Measurements from ENCODE around the gene CYP11A1.
"Not testable (repeated sequence)": the region's sequence is repeated elsewhere in the genome, so short reads cannot be mapped to it uniquely, and the experiment has no call there.

The CYP11A1 gene

DNA sequence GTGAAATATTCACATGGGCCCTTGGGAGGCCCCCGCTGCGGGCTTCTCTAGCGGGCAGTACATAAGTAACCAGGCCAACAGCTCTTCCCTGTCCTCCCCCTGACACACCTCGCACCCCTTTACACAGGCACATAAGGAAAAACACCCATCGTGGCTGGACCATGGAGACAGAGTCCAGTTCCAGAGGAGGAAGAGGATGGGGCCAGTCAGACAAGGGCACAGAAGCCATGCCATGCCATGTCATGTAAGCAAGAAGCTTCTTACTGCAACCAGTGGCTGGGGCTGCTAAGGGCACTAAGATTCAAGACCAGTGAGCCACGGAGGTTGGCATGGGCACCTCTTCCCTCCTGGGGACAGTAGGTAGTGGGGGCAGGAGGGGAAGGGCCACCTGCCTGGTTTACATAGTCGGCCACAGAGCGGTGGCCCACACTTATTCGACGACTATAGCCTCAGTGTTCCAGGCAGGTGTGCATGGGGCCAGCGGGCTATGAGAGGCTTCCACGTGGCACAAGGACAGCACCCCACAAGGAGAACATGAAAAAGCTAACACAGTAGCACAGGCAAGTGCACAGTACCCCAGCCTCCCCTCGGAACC is 5.7 kb upstream of the CYP11A1 start:
- DNase-seq = no peak

DNA sequence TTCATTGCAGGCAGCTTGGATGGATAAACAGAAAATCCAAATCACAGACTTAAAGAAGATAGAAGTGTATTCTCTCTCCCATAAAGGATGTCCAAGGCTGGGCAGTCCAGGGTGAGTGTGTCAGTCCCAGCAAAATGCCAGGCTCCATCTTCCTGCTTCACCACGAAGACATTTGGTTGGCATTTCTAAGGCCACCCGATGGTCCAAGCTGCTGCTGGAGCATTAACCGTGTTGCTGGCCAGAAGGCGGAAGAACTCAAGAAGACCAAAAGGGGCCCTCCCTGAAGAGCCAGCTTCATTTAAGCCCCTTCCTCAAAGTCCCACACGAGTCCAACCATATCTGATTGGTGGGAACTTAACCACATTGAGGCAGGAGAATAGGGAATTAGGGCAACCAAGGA is 3.0 kb upstream of the CYP11A1 start:
- no peak for DNase-seq

DNA sequence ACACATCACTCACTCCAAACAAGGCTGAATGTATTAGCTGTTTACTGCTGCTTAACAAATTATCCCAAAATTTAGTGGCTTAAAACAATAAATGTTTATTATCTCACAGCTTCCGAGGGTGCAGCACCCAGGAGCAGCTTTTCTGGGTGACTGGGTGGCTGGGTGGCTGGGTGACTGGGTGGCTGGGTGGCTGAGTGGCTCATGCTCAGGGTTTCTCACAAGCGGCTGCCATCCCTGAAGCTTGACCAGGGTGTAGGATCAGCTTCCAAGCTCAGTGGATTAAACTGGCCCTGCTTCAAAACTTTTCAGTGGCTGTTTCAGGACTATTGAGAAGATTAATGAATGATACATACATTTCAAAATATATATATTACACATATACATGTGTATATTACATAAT is 2.3 kb upstream of the CYP11A1 start:
- DNase-seq = no peak

DNA sequence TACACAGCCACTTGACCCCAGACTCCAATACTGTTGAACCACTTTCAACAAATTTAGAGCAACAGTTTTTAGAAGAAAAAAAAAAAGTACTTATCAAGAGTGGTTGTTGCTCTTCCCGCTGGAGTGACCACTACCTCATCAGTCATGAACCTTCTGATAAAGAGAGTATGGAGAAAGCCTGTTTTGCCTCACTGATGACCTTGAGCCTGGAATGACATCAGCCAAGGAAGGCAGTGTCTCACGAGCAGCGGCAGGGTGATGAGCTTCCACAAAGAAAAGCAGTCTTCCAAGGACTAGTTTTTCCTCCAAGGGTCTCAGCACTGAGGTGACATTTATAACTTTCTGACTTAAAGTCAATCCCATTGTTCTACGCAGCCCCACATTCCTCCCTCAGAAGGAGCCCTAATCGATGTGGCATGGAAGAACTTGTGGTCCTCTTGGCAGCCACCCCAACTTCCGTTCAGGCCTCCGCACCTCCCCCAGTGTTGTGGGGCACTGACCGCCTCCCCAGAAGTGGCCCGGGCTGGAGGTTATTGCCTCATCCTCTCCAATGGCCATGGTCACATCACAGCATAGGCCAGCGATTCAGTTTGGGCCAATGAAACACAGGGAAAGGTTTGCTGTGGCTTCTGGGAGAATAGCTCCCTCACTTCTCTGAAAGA is 1.8 kb upstream of the CYP11A1 start:
- no peak for DNase-seq

DNA sequence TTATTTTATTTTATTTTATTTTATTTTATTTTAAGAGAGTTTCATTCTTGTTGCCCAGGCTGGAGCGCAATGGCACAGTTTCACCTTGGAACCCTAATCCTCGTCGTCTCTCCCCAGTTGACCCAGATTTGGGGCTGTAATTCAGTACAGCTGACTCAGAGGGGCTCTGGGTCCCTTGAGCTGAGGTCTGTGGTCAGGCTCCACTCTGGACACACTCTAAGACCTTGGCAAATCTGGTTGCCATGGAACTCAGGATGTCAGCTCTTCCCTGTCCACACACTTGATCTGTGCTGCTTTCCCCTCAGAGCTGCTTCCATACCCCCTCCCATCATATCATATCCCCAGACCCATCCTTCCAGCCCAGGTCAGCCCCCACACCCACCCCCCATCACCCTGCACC is 675 bp upstream of the CYP11A1 start:
- DNase-seq = no peak

- no peak for DNase-seq
Observed at GRCh38 chr15:74365598-74366445, 1.6 kb downstream of the CYP11A1 start.

DNA sequence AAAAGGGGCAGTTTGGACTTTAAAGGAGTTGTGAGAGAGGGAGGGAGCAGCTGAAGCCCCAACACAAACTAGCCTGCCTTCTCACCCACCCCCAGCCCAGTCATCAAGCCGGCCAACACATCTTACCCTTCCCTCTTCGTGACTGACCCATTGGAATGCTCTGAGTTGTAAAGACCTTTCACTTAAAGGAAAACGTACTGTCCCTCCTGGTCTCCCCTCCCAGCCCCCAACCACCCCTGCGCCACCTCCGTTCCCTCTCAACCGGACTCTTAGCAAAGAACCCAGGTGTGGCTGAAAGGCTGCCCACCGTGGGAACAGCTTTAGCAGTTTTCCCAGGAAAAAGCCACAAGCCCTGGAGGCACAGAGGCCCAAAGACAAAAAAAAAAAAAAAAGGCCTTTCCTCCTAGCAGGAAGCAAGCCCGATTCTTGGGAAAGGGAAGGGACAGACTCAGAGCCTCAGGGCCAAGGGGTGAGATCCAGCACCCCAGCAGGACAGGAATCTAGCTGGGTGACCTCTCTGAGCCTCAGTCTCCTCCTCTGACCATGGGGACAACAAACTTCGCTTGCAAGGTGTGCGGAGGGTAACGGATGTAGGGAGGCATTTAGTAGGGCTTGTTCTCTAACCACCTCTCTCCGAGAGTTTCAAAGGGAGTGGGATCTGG is 2.4 kb downstream of the CYP11A1 start:
- DNase-seq = no peak

GRCh38 chr15:74362482-74362881 is 5.0 kb downstream of the CYP11A1 start:
- no peak for DNase-seq

DNA sequence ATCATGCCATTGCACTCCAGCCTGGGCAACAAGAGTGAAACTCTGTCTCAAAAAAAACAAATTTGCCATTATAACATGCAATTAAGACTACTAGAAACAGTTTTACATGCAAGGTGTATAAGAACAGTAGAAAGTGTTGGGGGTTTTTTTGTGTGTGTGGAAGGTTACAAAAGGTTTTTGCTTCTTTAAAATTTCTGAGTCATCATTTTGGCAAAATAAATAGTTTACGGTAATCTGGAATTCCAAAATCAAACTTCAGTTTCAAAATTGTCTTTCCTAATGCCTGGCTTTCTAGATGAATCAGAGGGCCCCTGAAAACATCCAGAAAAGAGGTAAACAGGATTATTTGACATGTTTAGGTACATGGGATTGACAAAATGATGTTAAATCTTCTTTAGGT is 6.6 kb downstream of the CYP11A1 start:
- DNase-seq = not testable (repeated sequence)

- not testable (repeated sequence) for DNase-seq
Observed at GRCh38 chr15:74359376-74359775, 8.1 kb downstream of the CYP11A1 start.

DNA sequence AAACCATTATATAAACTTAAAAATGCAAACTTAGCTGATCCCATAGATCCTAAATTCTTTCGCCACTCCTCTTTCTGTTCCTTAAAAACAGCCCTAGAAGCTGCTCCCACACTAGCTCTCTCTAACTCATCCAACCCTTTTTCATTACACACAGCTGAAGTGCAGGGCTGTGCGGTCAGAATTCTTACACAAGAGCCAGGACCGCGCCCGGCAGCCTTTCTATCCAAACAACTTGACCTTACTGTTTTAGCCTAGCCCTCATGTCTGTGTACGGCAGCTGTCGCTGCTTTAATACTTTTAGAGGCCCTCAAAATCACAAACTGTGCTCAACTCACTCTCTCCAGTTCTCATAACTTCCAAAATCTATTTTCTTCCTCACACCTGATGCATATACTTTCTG is 9.9 kb downstream of the CYP11A1 start:
- not testable (repeated sequence) for DNase-seq

GRCh38 chr15:74356050-74356449 is 11.4 kb downstream of the CYP11A1 start:
- DNase-seq = not testable (repeated sequence)

DNA sequence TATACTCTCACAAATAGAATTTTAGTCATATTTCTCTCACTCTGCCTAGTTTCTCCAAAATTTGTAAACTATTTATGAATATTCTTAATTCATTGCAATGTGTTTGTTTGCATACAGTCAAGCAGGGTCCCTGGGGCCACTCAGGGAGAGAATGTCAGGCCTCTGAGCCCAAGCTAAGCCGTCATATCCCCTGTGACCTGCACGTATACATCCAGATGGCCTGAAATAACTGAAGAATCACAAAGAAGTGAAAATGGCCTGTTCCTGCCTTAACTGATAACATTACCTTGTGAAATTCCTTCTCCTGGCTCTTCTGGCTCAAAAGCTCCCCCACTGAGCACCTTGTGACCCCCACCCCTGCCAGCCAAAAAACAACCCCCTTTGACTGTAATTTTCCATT is 13.5 kb downstream of the CYP11A1 start:
- DNase-seq = not testable (repeated sequence)

DNA sequence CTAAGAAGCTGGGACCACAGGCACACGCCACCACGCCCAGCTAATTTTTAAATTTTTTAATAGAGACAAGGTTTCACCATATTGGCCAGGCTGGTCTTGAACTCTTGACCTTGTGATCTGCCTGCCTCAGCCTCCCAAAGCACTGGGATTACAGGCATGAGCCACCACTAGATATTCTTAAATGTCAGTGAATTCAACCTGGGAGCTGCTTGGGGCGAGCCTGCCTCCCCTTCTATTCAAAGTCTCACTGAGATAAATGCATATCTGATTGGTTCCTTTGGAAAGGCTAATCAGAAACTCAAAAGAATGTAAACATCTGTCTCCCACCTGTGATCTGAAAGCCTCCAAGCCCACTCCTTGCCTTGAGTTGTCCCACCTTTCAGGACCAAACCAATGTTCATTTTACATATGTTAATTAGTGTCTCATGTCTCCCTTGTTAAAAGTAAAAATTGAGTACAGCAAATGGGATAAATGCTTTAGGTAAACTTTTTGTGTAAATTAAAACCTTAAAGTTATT is 15.0 kb downstream of the CYP11A1 start:
- no peak for DNase-seq

DNA sequence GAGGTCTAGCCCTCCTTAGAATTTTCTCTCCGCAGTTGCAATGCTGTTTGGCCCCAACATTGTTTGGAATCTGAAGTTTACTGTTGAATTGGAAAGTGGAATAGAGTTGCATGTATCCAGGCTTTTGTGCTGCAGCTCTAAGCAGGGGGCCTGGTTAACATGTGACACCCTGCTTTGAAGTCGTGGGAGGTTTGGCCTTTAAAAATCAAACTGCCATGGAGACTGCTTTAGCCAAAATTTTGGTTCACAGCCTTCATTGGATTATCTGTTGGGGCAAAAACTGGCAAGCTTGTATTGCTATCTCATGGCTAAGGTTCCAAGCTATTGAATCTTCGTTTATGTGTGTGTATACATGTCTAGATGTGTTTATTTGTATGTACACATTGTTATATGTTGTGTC is 15.8 kb downstream of the CYP11A1 start:
- DNase-seq = no peak

- no peak for DNase-seq
Observed at GRCh38 chr15:74350295-74351275, 16.9 kb downstream of the CYP11A1 start.

DNA sequence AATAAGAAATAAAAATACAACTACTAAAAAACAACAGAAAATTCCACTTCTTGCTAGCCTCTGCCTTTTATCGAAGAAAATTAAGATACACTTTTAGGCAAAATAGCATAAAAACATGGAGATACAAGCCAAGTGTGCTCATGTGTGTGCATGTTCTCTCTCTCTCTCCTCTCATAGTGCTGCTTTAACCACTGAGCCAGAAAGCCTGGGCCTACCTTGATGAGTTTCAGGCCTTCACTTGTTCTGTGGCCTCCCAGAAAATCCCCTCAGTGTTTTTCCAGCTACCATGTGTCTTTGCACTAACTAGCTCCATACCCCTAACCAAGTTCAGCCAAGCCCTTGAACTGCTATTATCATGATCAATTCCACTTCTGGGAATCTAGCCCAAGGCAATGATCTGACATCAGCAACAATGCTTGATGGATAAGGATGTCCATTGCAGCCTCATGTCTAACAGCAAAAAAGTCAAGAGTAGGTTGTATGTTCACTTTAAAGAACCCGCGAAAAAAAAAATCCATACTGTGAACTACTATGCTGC is 18.1 kb downstream of the CYP11A1 start:
- no peak for DNase-seq

DNA sequence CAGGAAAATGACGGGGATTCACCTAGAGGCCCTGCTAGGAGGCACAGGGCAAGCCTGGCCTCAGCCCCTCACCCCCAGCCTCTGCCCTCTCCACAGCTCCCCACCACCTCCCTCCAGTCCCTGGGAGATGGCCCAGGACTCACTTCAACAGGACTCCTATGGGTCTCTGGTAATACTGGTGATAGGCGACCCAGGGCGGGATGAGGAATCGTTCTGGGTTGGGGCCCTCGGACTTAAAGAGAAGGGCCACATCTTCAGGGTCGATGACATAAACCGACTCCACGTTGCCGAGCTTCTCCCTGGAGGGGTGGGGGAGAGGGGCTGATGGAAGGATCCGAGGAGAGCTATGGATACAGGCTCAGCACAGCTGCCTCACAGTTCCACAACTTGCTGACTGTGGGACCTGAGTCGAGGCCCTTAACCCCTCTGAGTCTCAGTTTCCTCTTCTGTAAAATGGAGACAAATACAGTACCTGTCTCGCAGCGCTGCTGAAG is 19.6 kb downstream of the CYP11A1 start:
- DNase-seq = no peak

GRCh38 chr15:74345051-74345450 is 22.4 kb downstream of the CYP11A1 start:
- no peak for DNase-seq

- no peak for DNase-seq
Observed at GRCh38 chr15:74343797-74344127, 23.7 kb downstream of the CYP11A1 start.

DNA sequence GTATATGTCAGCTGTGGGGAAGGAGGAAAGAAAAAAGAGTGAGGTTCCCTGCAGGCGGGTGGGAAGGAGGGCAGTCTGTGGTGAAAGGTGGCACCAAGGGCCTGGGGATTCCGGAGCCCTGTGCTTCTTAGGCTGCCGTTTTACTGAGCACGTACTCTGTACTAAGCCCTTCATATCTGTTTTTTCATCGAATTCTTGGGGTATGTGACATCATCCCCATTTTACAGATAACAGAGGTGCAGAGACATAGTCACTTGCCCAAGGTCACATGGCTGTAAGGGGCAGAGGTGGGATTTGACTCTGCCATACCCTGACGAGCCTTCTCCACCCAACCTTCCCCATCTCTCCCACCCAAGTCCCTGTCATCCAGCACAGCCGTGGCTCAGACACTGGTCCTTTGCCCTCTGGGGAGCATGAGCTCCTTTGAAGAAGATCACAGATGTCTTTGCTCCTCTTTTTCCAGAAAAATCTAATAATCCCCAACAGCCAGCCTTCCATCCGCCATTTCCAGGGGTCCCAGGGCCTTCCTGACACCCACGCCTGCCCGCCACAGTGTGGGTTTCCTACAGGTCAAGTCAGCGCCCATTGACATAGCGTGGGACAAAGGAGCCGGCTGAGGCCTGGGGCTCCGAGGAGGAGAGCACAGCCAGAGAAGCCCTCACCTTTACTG is 24.2 kb downstream of the CYP11A1 start:
- DNase-seq = no peak

All from hematopoietic multipotent progenitor cell treated with erythropoietin and hydrocortisone succinate and interleukin-3 and kit ligand, for 8 days (in vitro differentiated cells).